ENCODE results near the gene CLTA. TPM values are rescaled to one million over a fixed set of nuclear protein-coding genes. Genes with fewer than 3 reads are reported as not detected.

Gene CLTA
- total RNA-seq, 1 experiment from 2014 or later, result 146 TPM

DNA sequence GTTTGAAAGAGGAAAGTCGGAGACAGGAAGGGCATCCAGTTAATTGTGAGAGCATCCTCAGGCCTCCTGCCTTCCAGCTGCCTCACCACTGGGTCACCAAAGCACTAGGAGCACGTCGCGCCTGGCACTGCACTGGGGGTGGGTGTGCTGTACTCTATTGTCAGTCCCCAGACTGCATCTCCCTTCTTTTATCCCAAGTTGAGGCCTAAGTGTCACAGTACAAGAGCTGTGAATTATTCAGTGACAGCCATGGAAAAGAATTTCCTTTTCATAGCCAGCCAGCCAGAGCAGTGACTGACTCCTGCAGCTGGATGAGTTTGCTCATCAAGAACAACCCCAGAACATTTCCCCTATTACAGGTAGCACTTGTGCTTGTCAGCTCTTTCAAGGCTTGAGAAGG, 16.3 kb downstream of the CLTA start:
- Histone ChIP-seq H3K4me1 (replicated peaks; ENCODE audit: insufficient read depth) (no peaks in the 10 kb centered on the region), H3K9me3 (ENCODE audit: insufficient read depth, low read depth) (no peaks in the 10 kb centered on the region), H3K79me2 (ENCODE audit: low read depth) (peaks cover 6% of the 10 kb centered on the region; the same call in 1 of the 2 replicates), H3K27ac (no peak overlapping the region), H2AFZ (no peak overlapping the region), H3K27me3 (ENCODE audit: insufficient read depth, low read depth) (no peaks in the 10 kb centered on the region), H3F3A (ENCODE audit: insufficient read depth, low read depth) (peaks cover 4% of the 10 kb centered on the region; the same call in 1 of the 2 replicates), H3K36me3 (ENCODE audit: low read depth) (peaks cover 9% of the 10 kb centered on the region; the same call in 1 of the 2 replicates), H3K4me3 (no peak overlapping the region), H3K4me2 (no peak overlapping the region), H3K9me2 (ENCODE audit: insufficient read depth) (no peaks in the 10 kb centered on the region), H4K20me1 (ENCODE audit: insufficient read depth) (peaks cover 13% of the 10 kb centered on the region; the same call in 1 of the 2 replicates)
- intact Hi-C loops (cut with micrococcal nuclease; ENCODE audit: unreplicated experiment), result no loop called here
- no TSS peak for BruUV-seq (replicated peaks)
- CTCF ChIA-PET, result no interaction called here
- no peak for TF ChIP-seq EZH2 (IDR thresholded peaks at IDR 0.05; ENCODE audit: low read depth)
- TF ChIP-seq, protein P1, sequence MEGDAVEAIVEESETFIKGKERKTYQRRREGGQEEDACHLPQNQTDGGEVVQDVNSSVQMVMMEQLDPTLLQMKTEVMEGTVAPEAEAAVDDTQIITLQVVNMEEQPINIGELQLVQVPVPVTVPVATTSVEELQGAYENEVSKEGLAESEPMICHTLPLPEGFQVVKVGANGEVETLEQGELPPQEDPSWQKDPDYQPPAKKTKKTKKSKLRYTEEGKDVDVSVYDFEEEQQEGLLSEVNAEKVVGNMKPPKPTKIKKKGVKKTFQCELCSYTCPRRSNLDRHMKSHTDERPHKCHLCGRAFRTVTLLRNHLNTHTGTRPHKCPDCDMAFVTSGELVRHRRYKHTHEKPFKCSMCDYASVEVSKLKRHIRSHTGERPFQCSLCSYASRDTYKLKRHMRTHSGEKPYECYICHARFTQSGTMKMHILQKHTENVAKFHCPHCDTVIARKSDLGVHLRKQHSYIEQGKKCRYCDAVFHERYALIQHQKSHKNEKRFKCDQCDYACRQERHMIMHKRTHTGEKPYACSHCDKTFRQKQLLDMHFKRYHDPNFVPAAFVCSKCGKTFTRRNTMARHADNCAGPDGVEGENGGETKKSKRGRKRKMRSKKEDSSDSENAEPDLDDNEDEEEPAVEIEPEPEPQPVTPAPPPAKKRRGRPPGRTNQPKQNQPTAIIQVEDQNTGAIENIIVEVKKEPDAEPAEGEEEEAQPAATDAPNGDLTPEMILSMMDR (conservative IDR thresholded peaks at IDR 0.05), result no peak
- POLR2A ChIA-PET (ENCODE audit: unreplicated experiment), result no interaction called here
- no peak for DNase-seq

DNA sequence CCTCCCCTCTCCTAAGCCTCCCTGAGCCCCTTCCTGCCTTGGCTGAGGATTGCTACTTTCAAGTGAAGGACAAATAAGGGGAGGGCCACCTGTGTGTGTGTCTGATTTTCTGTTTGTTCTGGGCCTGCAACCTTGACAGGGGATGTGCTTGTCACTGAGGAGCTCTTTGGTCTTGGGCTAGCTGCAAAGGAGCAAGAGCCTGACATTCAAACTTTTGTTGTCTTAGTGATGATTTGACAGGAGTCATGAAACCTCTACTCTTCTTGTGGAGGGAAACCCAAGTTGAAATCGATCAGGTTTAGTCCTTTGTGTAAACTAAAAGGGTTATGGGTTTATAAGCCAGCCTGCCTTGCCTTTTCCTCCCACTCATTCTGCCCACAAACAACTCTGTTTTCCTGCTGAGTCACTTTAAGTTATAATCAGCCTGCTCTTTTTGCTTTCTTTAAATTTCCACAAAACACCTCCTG, 16.9 kb downstream of the CLTA start:
- Histone ChIP-seq H3K4me2 (no peak overlapping the region), H3F3A (ENCODE audit: insufficient read depth, low read depth) (peaks cover 4% of the 10 kb centered on the region; the same call in 1 of the 2 replicates), H4K20me1 (ENCODE audit: insufficient read depth) (peaks cover 13% of the 10 kb centered on the region; the same call in 1 of the 2 replicates), H2AFZ (no peak overlapping the region), H3K9me3 (ENCODE audit: insufficient read depth, low read depth) (no peaks in the 10 kb centered on the region), H3K27ac (no peak overlapping the region), H3K36me3 (ENCODE audit: low read depth) (0 out of 2 replicates have a peak, but pooled peaks cover 9% of the 10 kb centered on the region), H3K79me2 (ENCODE audit: low read depth) (peaks cover 6% of the 10 kb centered on the region; the same call in 1 of the 2 replicates), H3K27me3 (ENCODE audit: insufficient read depth, low read depth) (no peaks in the 10 kb centered on the region), H3K4me1 (replicated peaks; ENCODE audit: insufficient read depth) (no peaks in the 10 kb centered on the region), H3K4me3 (no peak overlapping the region), H3K9me2 (ENCODE audit: insufficient read depth) (no peaks in the 10 kb centered on the region)
- DNase-seq, result no peak
- POLR2A ChIA-PET (ENCODE audit: unreplicated experiment), result no interaction called here
- intact Hi-C loops (cut with micrococcal nuclease; ENCODE audit: unreplicated experiment), result no loop called here
- CTCF ChIA-PET, result no interaction called here
- no peak for TF ChIP-seq EZH2 (IDR thresholded peaks at IDR 0.05; ENCODE audit: low read depth)
- TF ChIP-seq, protein P1 (conservative IDR thresholded peaks at IDR 0.05), result no peak
- no TSS peak for BruUV-seq (replicated peaks)

DNA sequence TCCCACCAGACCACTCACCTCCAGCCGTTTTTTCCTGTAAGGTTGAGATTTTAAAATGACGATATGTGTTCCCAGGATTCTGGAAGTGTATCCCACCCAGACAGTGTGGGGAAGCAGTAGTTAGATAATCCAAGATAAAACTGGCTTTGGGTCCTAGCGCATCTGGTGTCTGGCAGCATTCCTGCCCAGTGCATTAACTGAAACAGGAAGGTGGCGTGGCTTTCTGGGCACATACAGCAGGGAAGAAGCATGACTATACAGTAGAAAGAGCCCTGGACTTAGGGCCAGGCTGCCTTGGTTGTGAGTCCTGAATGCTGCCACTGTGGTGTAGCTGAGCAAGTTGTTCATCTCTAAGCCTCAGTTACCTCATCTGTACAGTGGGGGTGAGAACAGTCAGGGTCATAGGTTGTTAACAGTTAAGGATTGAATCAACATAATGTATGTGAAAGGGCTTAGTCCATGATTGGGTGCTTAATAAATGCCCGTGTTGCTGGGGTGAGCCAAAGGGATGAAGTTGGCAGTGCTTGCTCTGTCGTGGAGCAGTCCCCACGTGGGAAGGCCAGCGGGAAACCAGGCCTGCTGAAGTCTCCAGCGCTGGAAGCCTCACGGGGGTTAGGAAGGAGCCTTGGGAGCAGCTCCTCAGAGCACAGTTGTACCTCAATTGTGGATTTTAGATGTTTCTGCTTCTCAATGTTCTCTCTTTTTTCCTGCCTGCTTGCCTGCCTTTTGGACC, 18.0 kb downstream of the CLTA start:
- peaks cover 13% of the 10 kb centered on the region for H4K20me1 ChIP-seq (ENCODE audit: insufficient read depth)
- POLR2A ChIA-PET (ENCODE audit: unreplicated experiment), result no interaction called here
- no peaks in the 10 kb centered on the region for H3K9me2 ChIP-seq (ENCODE audit: insufficient read depth)
- no peak for TF ChIP-seq EZH2 (IDR thresholded peaks at IDR 0.05; ENCODE audit: low read depth)
- TF ChIP-seq, protein P1 (conservative IDR thresholded peaks at IDR 0.05), result no peak
- H3K27me3 ChIP-seq (ENCODE audit: insufficient read depth, low read depth), result no peaks in the 10 kb centered on the region
- H3K79me2 ChIP-seq (ENCODE audit: low read depth), result peaks cover 6% of the 10 kb centered on the region; the same call in 1 of the 2 replicates
- BruUV-seq (replicated peaks), result no TSS peak
- H3K4me3 ChIP-seq, result no peak overlapping the region
- H3K9me3 ChIP-seq (ENCODE audit: insufficient read depth, low read depth), result no peaks in the 10 kb centered on the region
- intact Hi-C loops (cut with micrococcal nuclease; ENCODE audit: unreplicated experiment), result no loop called here
- H3K4me2 ChIP-seq, result no peak overlapping the region
- no peak overlapping the region for H3K27ac ChIP-seq
- H3F3A ChIP-seq (ENCODE audit: insufficient read depth, low read depth), result peaks cover 16% of the 10 kb centered on the region; the same call in 1 of the 2 replicates
- no peaks in the 10 kb centered on the region for H3K4me1 ChIP-seq (replicated peaks; ENCODE audit: insufficient read depth)
- CTCF ChIA-PET, result no interaction called here
- H3K36me3 ChIP-seq (ENCODE audit: low read depth), result 0 out of 2 replicates have a peak, but pooled peaks cover 4% of the 10 kb centered on the region
- DNase-seq, result no peak
- no peak overlapping the region for H2AFZ ChIP-seq

Measured in PC-9 (cell line).